HFFc6 (cell line): ENCODE measurements around the gene GNMT. TPM values are rescaled to one million over a fixed set of nuclear protein-coding genes. Genes with fewer than 3 reads are reported as not detected.
"Not testable (repeated sequence)": the region's sequence is repeated elsewhere in the genome, so short reads cannot be mapped to it uniquely, and the experiment has no call there.

Source experiments
- DNase-seq: peaks from one replicate; pipeline ENCODE4 v3.0.0-alpha.2; 2018
- H3K27ac Mint-ChIP-seq: 2 replicates; pipeline ENCODE4 v1.8.0; 2020; ENCODE audit warnings: mild to moderate bottlenecking, mixed read lengths
- H3K27me3 Mint-ChIP-seq: 2 replicates; pipeline ENCODE4 v1.8.0; 2021; ENCODE audit warnings: mild to moderate bottlenecking, moderate library complexity, mixed read lengths; ENCODE audit not compliant: insufficient read depth
- H3K36me3 Mint-ChIP-seq: 2 replicates; pipeline ENCODE4 v1.8.0; 2021; ENCODE audit warnings: low read depth, mixed read lengths
- H3K4me1 Mint-ChIP-seq: 2 replicates; pipeline ENCODE4 v1.8.0; 2020; ENCODE audit warnings: low read depth, mixed read lengths
- H3K4me3 Mint-ChIP-seq: 2 replicates; pipeline ENCODE4 v1.8.0; 2020; ENCODE audit warnings: mild to moderate bottlenecking, moderate library complexity, mixed read lengths
- H3K9me3 Mint-ChIP-seq: 2 replicates; pipeline ENCODE4 v1.8.0; 2020; ENCODE audit warnings: mild to moderate bottlenecking, mixed read lengths
- total RNA-seq, 6 experiments: library from RNA; stranded (reverse); fragmentation: NEBNext Ultra II Directional; extraction: Animal tissue kit (Norgen Biotek cat#: 25700); gene quantifications; 2 replicates in 1 of 6; 3 replicates in 5 of 6; pipeline ENCODE4 v1.2.3, GENCODE V29; 2021
- TF ChIP-seq, protein P1 (sequence below): fragments of 200-600 bp; sonication (generic); IDR thresholded peaks from 2 replicates; pipeline ENCODE4 v1.5.0; 2021; ENCODE audit warnings: antibody characterized with exemption, mild to moderate bottlenecking

GNMT gene
- total RNA-seq, 6 experiments from 2014 or later, result 0.16 to 0.24 (median 0.20) TPM; not detected in 1

DNA sequence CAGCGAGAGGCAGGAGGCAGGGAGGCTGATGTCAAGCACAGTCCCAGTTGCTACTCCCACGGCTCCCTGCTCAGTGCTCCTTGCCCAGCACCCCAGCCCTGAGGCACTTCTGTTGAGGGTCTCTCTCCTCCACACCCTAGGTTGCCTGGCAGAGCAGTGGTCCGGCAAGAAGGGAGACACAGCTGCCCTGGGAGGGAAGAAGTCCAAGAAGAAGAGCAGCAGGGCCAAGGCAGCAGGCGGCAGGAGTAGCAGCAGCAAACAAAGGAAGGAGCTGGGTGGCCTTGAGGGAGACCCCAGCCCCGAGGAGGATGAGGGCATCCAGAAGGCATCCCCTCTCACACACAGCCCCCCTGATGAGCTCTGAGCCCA, 22.1 kb upstream of the GNMT start:
- H3K9me3 Mint-ChIP-seq, result no peaks in the 10 kb centered on the region

DNA sequence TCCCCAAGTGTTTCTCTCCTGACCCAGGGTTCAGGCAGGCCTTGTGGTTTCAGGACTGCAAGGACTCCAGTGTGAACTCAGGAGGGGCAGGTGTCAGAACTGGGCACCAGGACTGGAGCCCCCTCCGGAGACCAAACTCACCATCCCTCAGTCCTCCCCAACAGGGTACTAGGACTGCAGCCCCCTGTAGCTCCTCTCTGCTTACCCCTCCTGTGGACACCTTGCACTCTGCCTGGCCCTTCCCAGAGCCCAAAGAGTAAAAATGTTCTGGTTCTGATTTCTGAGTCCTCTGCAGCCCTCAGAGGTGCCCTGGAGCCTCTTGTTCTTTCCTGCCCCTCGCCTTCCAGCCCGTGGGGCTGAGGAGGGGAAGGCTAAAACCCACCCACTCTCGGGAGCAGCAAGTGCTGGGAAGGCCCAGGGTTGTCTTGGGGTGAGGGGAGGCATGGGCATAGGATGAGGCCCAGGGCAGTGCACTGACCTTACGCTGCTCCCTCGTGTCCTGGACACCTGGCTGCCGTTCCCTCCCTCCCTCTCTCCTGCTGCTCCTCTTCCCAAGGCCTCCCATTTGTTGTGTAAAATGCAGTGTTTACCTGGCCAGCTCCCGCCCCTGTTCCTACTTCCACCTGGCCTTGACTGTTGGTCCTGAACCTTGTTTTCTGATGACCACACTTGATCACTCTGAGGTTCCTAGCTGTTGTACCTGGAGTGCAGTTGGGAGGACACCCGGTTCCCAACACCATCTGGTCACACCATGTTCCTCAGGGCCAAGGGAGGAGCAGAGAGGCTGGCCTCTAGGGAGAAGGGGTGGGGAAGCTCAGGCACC, 21.4 kb upstream of the GNMT start:
- DNase-seq, result no peak
- Mint-ChIP-seq H3K4me1 (no peaks in the 10 kb centered on the region), H3K36me3 (peaks cover 15% of the 10 kb centered on the region; the same call in 1 of the 2 replicates)

More for the DNA sequence above, 22.1 kb upstream of the GNMT start:
- Mint-ChIP-seq H3K4me3 (no peak overlapping the region), H3K36me3 (peaks cover 12% of the 10 kb centered on the region; the same call in 1 of the 2 replicates), H3K27ac (no peak overlapping the region), H3K27me3 (peaks cover 2% of the 10 kb centered on the region), H3K4me1 (peaks cover under 1% of the 10 kb centered on the region; the same call in 1 of the 2 replicates)
- TF ChIP-seq, protein P1, sequence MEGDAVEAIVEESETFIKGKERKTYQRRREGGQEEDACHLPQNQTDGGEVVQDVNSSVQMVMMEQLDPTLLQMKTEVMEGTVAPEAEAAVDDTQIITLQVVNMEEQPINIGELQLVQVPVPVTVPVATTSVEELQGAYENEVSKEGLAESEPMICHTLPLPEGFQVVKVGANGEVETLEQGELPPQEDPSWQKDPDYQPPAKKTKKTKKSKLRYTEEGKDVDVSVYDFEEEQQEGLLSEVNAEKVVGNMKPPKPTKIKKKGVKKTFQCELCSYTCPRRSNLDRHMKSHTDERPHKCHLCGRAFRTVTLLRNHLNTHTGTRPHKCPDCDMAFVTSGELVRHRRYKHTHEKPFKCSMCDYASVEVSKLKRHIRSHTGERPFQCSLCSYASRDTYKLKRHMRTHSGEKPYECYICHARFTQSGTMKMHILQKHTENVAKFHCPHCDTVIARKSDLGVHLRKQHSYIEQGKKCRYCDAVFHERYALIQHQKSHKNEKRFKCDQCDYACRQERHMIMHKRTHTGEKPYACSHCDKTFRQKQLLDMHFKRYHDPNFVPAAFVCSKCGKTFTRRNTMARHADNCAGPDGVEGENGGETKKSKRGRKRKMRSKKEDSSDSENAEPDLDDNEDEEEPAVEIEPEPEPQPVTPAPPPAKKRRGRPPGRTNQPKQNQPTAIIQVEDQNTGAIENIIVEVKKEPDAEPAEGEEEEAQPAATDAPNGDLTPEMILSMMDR, result no peak
- no peak for DNase-seq

DNA sequence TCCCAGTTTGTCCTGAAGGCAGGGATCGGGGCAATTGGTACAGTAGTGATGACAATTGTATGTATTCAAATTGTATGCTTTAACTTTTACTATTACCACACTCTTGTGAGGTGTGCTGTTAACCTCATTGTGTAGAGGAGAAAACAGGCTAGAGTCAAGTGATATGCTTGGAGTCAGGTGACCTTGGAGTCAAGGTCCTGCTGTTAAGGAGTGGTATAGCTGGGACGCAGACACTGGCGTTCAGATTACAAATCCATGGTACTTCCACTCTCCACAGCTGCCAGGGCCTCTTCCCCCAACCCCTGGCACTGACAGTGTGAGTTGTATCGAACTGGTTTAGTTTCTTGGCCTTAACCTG, 20.8 kb upstream of the GNMT start:
- H3K36me3 Mint-ChIP-seq, result peaks cover 15% of the 10 kb centered on the region; the same call in 1 of the 2 replicates
- H3K27ac Mint-ChIP-seq, result no peak overlapping the region

More for the DNA sequence above, 21.4 kb upstream of the GNMT start:
- Mint-ChIP-seq H3K4me3 (no peak overlapping the region), H3K9me3 (no peaks in the 10 kb centered on the region), H3K27me3 (peaks cover 2% of the 10 kb centered on the region), H3K27ac (no peak overlapping the region)
- TF ChIP-seq, protein P1, result no peak

DNA sequence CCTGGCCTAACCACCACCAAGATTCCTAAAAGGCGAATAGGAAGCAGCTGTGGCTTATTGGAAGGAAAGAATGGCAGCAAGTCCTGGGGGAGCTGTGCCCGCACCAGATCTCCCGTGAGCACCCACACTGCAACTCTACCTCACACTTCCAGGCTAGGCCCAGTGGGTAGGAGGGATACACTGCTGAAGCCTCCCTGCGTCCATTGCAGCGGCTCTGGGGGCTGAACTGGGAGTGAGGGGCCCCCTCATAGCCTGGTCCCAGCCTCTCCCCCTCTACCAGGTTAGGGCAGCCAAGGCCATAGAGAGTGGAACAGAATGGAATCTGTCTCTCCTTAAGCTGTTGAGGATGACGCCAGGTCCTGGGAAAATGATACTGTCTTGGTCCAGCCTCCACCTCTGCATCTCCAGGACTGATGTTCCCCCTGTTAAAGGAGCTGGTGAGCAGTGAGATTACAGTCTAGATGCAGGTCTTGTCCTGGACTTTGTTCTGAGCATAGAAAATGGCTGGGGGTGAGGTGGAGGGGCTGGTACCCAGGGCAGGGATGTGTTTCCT, 20.0 kb upstream of the GNMT start:
- Mint-ChIP-seq H3K4me1 (no peaks in the 10 kb centered on the region), H3K27ac (no peak overlapping the region), H3K4me3 (no peak overlapping the region), H3K27me3 (peaks cover 2% of the 10 kb centered on the region), H3K36me3 (peaks cover 11% of the 10 kb centered on the region; the same call in 1 of the 2 replicates), H3K9me3 (no peaks in the 10 kb centered on the region)
- TF ChIP-seq, protein P1, result no peak
- no peak for DNase-seq

More for the DNA sequence above, 20.8 kb upstream of the GNMT start:
- Mint-ChIP-seq H3K4me3 (no peak overlapping the region), H3K4me1 (no peaks in the 10 kb centered on the region), H3K27me3 (peaks cover 2% of the 10 kb centered on the region), H3K9me3 (no peaks in the 10 kb centered on the region)
- TF ChIP-seq, protein P1, result no peak
- DNase-seq, result no peak

GRCh38 chr6:42941356-42941755, 19.2 kb upstream of the GNMT start:
- not testable (repeated sequence) for H3K4me1 Mint-ChIP-seq, H3K27ac Mint-ChIP-seq, H3K4me3 Mint-ChIP-seq, H3K9me3 Mint-ChIP-seq, H3K36me3 Mint-ChIP-seq, DNase-seq, H3K27me3 Mint-ChIP-seq

GRCh38 chr6:42942444-42942843, 18.1 kb upstream of the GNMT start:
- no peak for DNase-seq
- H3K4me3 Mint-ChIP-seq, result no peak overlapping the region
- no peaks in the 10 kb centered on the region for H3K9me3 Mint-ChIP-seq
- H3K36me3 Mint-ChIP-seq, result peaks cover 8% of the 10 kb centered on the region; the same call in 1 of the 2 replicates
- H3K27me3 Mint-ChIP-seq, result no peaks in the 10 kb centered on the region
- H3K4me1 Mint-ChIP-seq, result no peaks in the 10 kb centered on the region
- H3K27ac Mint-ChIP-seq, result no peak overlapping the region
- TF ChIP-seq, protein P1, result no peak
